Endothelial cell of umbilical vein (primary cell): ENCODE results near the gene C1orf226. TPM values are rescaled to one million over a fixed set of nuclear protein-coding genes. Genes with fewer than 3 reads are reported as not detected.

Experiments
- microRNA counts: library from miRNA; unstranded; fragments of <30 nt; microRNA quantifications from one replicate; lab custom pipeline; 2016
- microRNA-seq: library from miRNA; unstranded; fragments of <30 nt; microRNA quantifications from one replicate; pipeline ENCODE4 v1.2.0, GENCODE V29; 2021; ENCODE audit warnings: borderline number of aligned reads, borderline replicate concordance
- polyA plus RNA-seq, 4 experiments: library from polyadenylated mRNA; depleted of rRNA in 3 of 4; stranded (reverse) in 3 of 4; unstranded in 1 of 4; fragments of >200 nt; gene quantifications; 2 replicates each; pipeline versions ENCODE4 v1.2.1 to v1.2.3, GENCODE V29; 2011 to 2012; ENCODE audit warnings: missing spikeins in 1 of 4
- small RNA-seq: library from RNA; depleted of rRNA; stranded (forward); fragments of <200 nt; gene quantifications from one replicate; pipeline ENCODE3, GENCODE V24; 2012; ENCODE audit warnings: low replicate concordance, low read depth; ENCODE audit not compliant: insufficient read depth, insufficient read length
- total RNA-seq: library from RNA; stranded (reverse); gene quantifications from 2 replicates; pipeline ENCODE4 v1.2.3, GENCODE V29; 2021

The C1orf226 gene
- total and polyA plus RNA-seq, 2 donors (not counting 3 experiments of a cell fraction or from before 2014, with no cell fraction given), result 2.5 to 4.2 TPM

MicroRNAs within 50 kb of the gene (microRNA counts, 767-probe panel; counts per million panel counts)
- microRNA hsa-miR-556-3p (lab: Ali Mortazavi, UCI) (723 counts per million, percentile 96 among the panel's probes with 10 or more counts), microRNA hsa-miR-556-5p (lab: Ali Mortazavi, UCI) (723 counts per million, percentile 96 among the panel's probes with 10 or more counts)

Small RNA genes lying within 50 kb of the gene (microRNA-seq; reads per million reads assigned to microRNA genes)
- 12.7 reads per million, percentile 28 among the genes with 10 or more reads in this experiment for gene MIR556

Small RNA genes lying within 50 kb of the gene (small RNA-seq; reads per million reads assigned to genes)
- gene MIR556 (not detected), gene RNA5SP61 (not detected)

Other genes starting within 250 kb of the C1orf226 start
- not detected in 2 replicates for gene SPATA46, start 4.9 kb upstream of the C1orf226 start, total RNA-seq
- gene SPATA46, start 4.9 kb upstream of the C1orf226 start, polyA plus RNA-seq, result not detected in 2 replicates
- gene SH2D1B, start 30.4 kb downstream of the C1orf226 start, total RNA-seq, result not detected in 2 replicates
- gene SH2D1B, start 30.4 kb downstream of the C1orf226 start, polyA plus RNA-seq, result not detected in 2 replicates
- gene UHMK1, start 116.1 kb downstream of the C1orf226 start, total RNA-seq, result 35.0 and 35.1 TPM in 2 replicates
- gene UHMK1, start 116.1 kb downstream of the C1orf226 start, polyA plus RNA-seq, result 6.8 and 9.2 TPM in 2 replicates
- gene UAP1, start 180.0 kb downstream of the C1orf226 start, total RNA-seq, result 89.8 and 91.5 TPM in 2 replicates
- 24.8 and 30.6 TPM in 2 replicates for gene UAP1, start 180.0 kb downstream of the C1orf226 start, polyA plus RNA-seq